GM18511 (cell line): ENCODE measurements around the gene GALNTL6.
A peak's percentile ranks its signal among the peaks of the same experiment; 100 is the strongest.

ENCODE experiments used
- ATAC-seq: cut with Tn5 transposase; IDR thresholded peaks from one replicate; pipeline ENCODE4 v1.9.1; 2021; ENCODE audit warnings: mild to moderate bottlenecking, moderate library complexity; ENCODE audit not compliant: unreplicated experiment

Gene GALNTL6

GRCh38 chr4:171876636-171877035 lies 63.4 kb downstream of the GALNTL6 start:
- ATAC-seq = no peak

GRCh38 chr4:171880136-171880535 lies 66.9 kb downstream of the GALNTL6 start:
- ATAC-seq = no peak

GRCh38 chr4:171889681-171890080 lies 76.5 kb downstream of the GALNTL6 start:
- no peak for ATAC-seq

- ATAC-seq = peak; percentile 89
Measured at GRCh38 chr4:171891038-171891437, 77.8 kb downstream of the GALNTL6 start.

- ATAC-seq = no peak
Measured at GRCh38 chr4:171896426-171896825, 83.2 kb downstream of the GALNTL6 start.

- no peak for ATAC-seq
Measured at GRCh38 chr4:171919314-171919713, 106.1 kb downstream of the GALNTL6 start.

GRCh38 chr4:171920901-171921300 lies 107.7 kb downstream of the GALNTL6 start:
- ATAC-seq = no peak

GRCh38 chr4:171924746-171925376 lies 111.7 kb downstream of the GALNTL6 start:
- no peak for ATAC-seq

GRCh38 chr4:171928336-171928735 lies 115.1 kb downstream of the GALNTL6 start:
- no peak for ATAC-seq

- no peak for ATAC-seq
Measured at GRCh38 chr4:171929477-171929876, 116.3 kb downstream of the GALNTL6 start.

- no peak for ATAC-seq
Measured at GRCh38 chr4:171929907-171930306, 116.7 kb downstream of the GALNTL6 start.

- no peak for ATAC-seq
Measured at GRCh38 chr4:171932238-171932637, 119.0 kb downstream of the GALNTL6 start.

GRCh38 chr4:171940656-171941055 lies 127.5 kb downstream of the GALNTL6 start:
- ATAC-seq = no peak

- no peak for ATAC-seq
Measured at GRCh38 chr4:171947400-171947799, 134.2 kb downstream of the GALNTL6 start.

GRCh38 chr4:171948038-171948437 lies 134.8 kb downstream of the GALNTL6 start:
- ATAC-seq = no peak

- ATAC-seq = no peak
Measured at GRCh38 chr4:171954650-171955049, 141.4 kb downstream of the GALNTL6 start.

- no peak for ATAC-seq
Measured at GRCh38 chr4:171956678-171957077, 143.5 kb downstream of the GALNTL6 start.

- no peak for ATAC-seq
Measured at GRCh38 chr4:171962110-171962509, 148.9 kb downstream of the GALNTL6 start.

GRCh38 chr4:171966356-171966755 lies 153.2 kb downstream of the GALNTL6 start:
- no peak for ATAC-seq

GRCh38 chr4:171978216-171978615 lies 165.0 kb downstream of the GALNTL6 start:
- no peak for ATAC-seq

- ATAC-seq = no peak
Measured at GRCh38 chr4:171979461-171979860, 166.3 kb downstream of the GALNTL6 start.

GRCh38 chr4:171981185-171981584 lies 168.0 kb downstream of the GALNTL6 start:
- ATAC-seq = no peak
